Measurements from ENCODE around the gene TENT5C. TPM values are rescaled to one million over a fixed set of nuclear protein-coding genes. Genes with fewer than 3 reads are reported as not detected.

The TENT5C gene
- total and polyA plus RNA-seq, 9 of the 15 experiments (the other 6 are each of a cell fraction or from before 2014, with no cell fraction given), result 1.8 to 7.7 (median 4.0) TPM

GRCh38 chr1:117579221-117579906, 26.5 kb upstream of the TENT5C start:
- BruUV-seq (replicated peaks), result no TSS peak
- ATAC-seq, result peak; percentile 43; the same call in 2 of the 3 replicates
- FAIRE-seq, result no peak
- peak; percentile 60; the same call in 1 of the 2 replicates for TF ChIP-seq NFIC (IDR thresholded peaks at IDR 0.05)
- TF ChIP-seq CTCFL (IDR thresholded peaks at IDR 0.05; ENCODE audit: borderline replicate concordance, insufficient read depth, low read depth, low read length, poor library complexity, severe bottlenecking), result peak; percentile 5
- no peak for TF ChIP-seq CHD2 (IDR thresholded peaks at IDR 0.05; ENCODE audit: low read depth, low read length)
- TF ChIP-seq FOXM1 (IDR thresholded peaks at IDR 0.05; ENCODE audit: low read depth), result no peak
- no peak for TF ChIP-seq FOXM1 (CRISPR knock-in tag; IDR thresholded peaks at IDR 0.05; ENCODE audit: low read depth)
- Histone ChIP-seq H3K4me2 (ENCODE audit: insufficient read depth, low read length) (no peak overlapping the region), H4K20me1 (replicated peaks; ENCODE audit: control insufficient read depth, insufficient read depth, low read length) (no peaks in the 10 kb centered on the region), H3K36me3 (ENCODE audit: control insufficient read depth, insufficient read depth, low read length) (no peaks in the 10 kb centered on the region), H3K4me1 (replicated peaks in 1 of 2; ENCODE audit: control insufficient read depth in 2 of 2, insufficient read depth in 2 of 2, low read length in 2 of 2) (no peaks in the 10 kb centered on the region; a peak in 1 of 5 replicates), H3K9ac (ENCODE audit: insufficient read depth in 1 of 2, low read depth in 2 of 2, low read length in 2 of 2) (no peak overlapping the region), H3K9me3 (replicated peaks; ENCODE audit: control insufficient read depth, insufficient read depth, low read depth, low read length) (no peaks in the 10 kb centered on the region; the same call in 1 of the 2 replicates), H3K4me3 (no peak overlapping the region), H3K27ac (ENCODE audit: extremely low read depth, low read depth, low read length) (no peak overlapping the region), H3K79me2 (ENCODE audit: control insufficient read depth, insufficient read depth, low read length) (no peaks in the 10 kb centered on the region), H2AFZ (ENCODE audit: low read depth, low read length) (no peak overlapping the region), H3K9me1 (ENCODE audit: control insufficient read depth, insufficient read depth, low read length) (no peaks in the 10 kb centered on the region), H3K27me3 (ENCODE audit: control insufficient read depth in 2 of 2, insufficient read depth in 2 of 2, low read length in 2 of 2) (no peaks in the 10 kb centered on the region)
- WGBS (ENCODE audit: insufficient coverage, low coverage, missing lambda C conversion rate), result 30% methylated on average over 10 of the region's 10 CpGs
- in situ Hi-C loops (cut with MboI) (no loop called here), intact Hi-C loops (cut with micrococcal nuclease) (no loop called here)
- CTCF ChIA-PET (ENCODE audit: low intra/inter-chr PET ratio), result no interaction called here
- no peak for DNase-seq (ENCODE audit: extremely low read depth in 1 of 4, low spot score in 3 of 4)
- POLR2A ChIA-PET, result interaction anchor here (0.9 to 1.2 kb wide), 2 partner anchors 9 to 27 kb away, joined by 3 read pairs; no protein-coding TSS in a partner anchor

Data from K562 (cell line).